GM19463 (cell line): Measurements from ENCODE around the gene ARHGAP10.

ENCODE experiments used
- ATAC-seq: cut with Tn5 transposase; IDR thresholded peaks from one replicate; pipeline ENCODE4 v1.9.1; 2021; ENCODE audit warnings: mild to moderate bottlenecking, moderate library complexity; ENCODE audit not compliant: unreplicated experiment

Gene ARHGAP10

GRCh38 chr4:148057984-148058859 is 326.3 kb downstream of the ARHGAP10 start:
- ATAC-seq, result no peak

- no peak for ATAC-seq
These were observed 327.8 kb downstream of the ARHGAP10 start for GRCh38 chr4:148059617-148060180.

- ATAC-seq, result no peak
These were observed 328.6 kb downstream of the ARHGAP10 start for GRCh38 chr4:148060264-148061140.

- no peak for ATAC-seq
These were observed 329.2 kb downstream of the ARHGAP10 start for GRCh38 chr4:148061141-148061481.

- no peak for ATAC-seq
These were observed 329.9 kb downstream of the ARHGAP10 start for GRCh38 chr4:148061795-148062194.

GRCh38 chr4:148062301-148062950 is 330.5 kb downstream of the ARHGAP10 start:
- no peak for ATAC-seq

- no peak for ATAC-seq
These were observed 332.6 kb downstream of the ARHGAP10 start for GRCh38 chr4:148064451-148064850.

GRCh38 chr4:148065075-148065474 is 333.2 kb downstream of the ARHGAP10 start:
- ATAC-seq, result no peak

- no peak for ATAC-seq
These were observed 335.5 kb downstream of the ARHGAP10 start for GRCh38 chr4:148067301-148067916.

GRCh38 chr4:148068065-148068911 is 336.4 kb downstream of the ARHGAP10 start:
- no peak for ATAC-seq

- ATAC-seq, result no peak
These were observed 337.4 kb downstream of the ARHGAP10 start for GRCh38 chr4:148069086-148069894.

- ATAC-seq, result no peak
These were observed 337.9 kb downstream of the ARHGAP10 start for GRCh38 chr4:148069895-148070178.

GRCh38 chr4:148071009-148071408 is 339.1 kb downstream of the ARHGAP10 start:
- no peak for ATAC-seq

GRCh38 chr4:148072789-148073188 is 340.9 kb downstream of the ARHGAP10 start:
- ATAC-seq, result no peak

GRCh38 chr4:148073349-148073748 is 341.5 kb downstream of the ARHGAP10 start:
- ATAC-seq, result no peak

- no peak for ATAC-seq
These were observed 342.6 kb downstream of the ARHGAP10 start for GRCh38 chr4:148074462-148074861.

- ATAC-seq, result no peak
These were observed 343.6 kb downstream of the ARHGAP10 start for GRCh38 chr4:148075438-148075837.

- ATAC-seq, result no peak
These were observed 345.1 kb downstream of the ARHGAP10 start for GRCh38 chr4:148076964-148077363.

- no peak for ATAC-seq
These were observed 345.7 kb downstream of the ARHGAP10 start for GRCh38 chr4:148077581-148077980.
